AG04450 (cell line): Measurements from ENCODE around the gene ZDHHC14. TPM values are rescaled to one million over a fixed set of nuclear protein-coding genes. Genes with fewer than 3 reads are reported as not detected.

Experiments used
- CTCF ChIA-PET: fragments of 300-600, 350-600 bp; formaldehyde crosslinking; extraction: SDS; loops from one replicate; lab custom pipeline; 2022; ENCODE audit warnings: antibody characterized with exemption, inconsistent platforms; lab: Charles Lee
- POLR2A ChIA-PET: fragments of 350-600 bp; formaldehyde crosslinking; extraction: SDS; loops from one replicate; lab custom pipeline; 2021; ENCODE audit warnings: antibody characterized with exemption, inconsistent platforms; lab: Yijun Ruan, JAX
- DNase-seq: peaks from one replicate; pipeline ENCODE4 v3.0.0-alpha.2; 2011; ENCODE audit warnings: low read depth, low spot score
- H3K27ac ChIP-seq: one replicate; pipeline ENCODE4 v1.5.1; 2012; ENCODE audit warnings: low read depth, low read length, control low read depth
- H3K27me3 ChIP-seq: one replicate; pipeline ENCODE4 v1.6.0; 2012; ENCODE audit warnings: low read length; ENCODE audit not compliant: control insufficient read depth, insufficient read depth
- H3K4me3 ChIP-seq: 2 replicates; pipeline ENCODE4 v1.5.1; 2011; ENCODE audit warnings: mild to moderate bottlenecking, low read depth, low read length, control low read depth
- H3K9me3 ChIP-seq: 2 replicates; pipeline ENCODE4 v1.5.1; 2012; ENCODE audit warnings: low read length; ENCODE audit not compliant: control insufficient read depth, insufficient read depth
- polyA plus RNA-seq: library from polyadenylated mRNA; depleted of rRNA; stranded (reverse); fragments of >200 nt; gene quantifications from 2 replicates; pipeline ENCODE4 v1.2.3, GENCODE V29; 2011
- TF ChIP-seq, protein P1 (sequence below): IDR thresholded peaks from 2 replicates; pipeline ENCODE4 v1.5.1; 2011; ENCODE audit warnings: low read depth, low read length, control low read depth, inconsistent platforms

ZDHHC14 gene
- polyA plus RNA-seq, 1 experiment = 2.2 TPM

DNA sequence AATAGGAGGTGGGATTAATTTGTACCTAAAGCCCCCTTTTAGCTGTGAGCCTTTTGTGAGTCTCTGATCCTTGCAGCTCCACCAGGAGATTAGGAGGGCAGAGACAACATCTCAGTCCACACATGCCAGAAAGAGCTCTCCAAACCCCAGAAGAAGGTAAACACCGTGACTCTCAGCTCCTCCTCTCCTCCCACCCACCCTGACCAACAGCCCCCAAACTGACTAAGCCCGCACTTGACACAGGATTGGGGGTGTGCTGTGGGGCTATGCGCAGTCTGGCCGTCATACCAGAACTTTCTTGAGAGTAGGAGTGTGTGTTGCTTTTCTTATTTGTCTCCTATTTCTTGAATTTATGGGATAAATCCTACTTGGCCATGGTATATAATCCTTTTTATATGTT, 277.3 kb downstream of the ZDHHC14 start:
- Histone ChIP-seq H3K27me3 (no peaks in the 10 kb centered on the region), H3K4me3 (no peak overlapping the region), H3K9me3 (no peaks in the 10 kb centered on the region), H3K27ac (no peak overlapping the region)
- DNase-seq = no peak
- TF ChIP-seq, protein P1, sequence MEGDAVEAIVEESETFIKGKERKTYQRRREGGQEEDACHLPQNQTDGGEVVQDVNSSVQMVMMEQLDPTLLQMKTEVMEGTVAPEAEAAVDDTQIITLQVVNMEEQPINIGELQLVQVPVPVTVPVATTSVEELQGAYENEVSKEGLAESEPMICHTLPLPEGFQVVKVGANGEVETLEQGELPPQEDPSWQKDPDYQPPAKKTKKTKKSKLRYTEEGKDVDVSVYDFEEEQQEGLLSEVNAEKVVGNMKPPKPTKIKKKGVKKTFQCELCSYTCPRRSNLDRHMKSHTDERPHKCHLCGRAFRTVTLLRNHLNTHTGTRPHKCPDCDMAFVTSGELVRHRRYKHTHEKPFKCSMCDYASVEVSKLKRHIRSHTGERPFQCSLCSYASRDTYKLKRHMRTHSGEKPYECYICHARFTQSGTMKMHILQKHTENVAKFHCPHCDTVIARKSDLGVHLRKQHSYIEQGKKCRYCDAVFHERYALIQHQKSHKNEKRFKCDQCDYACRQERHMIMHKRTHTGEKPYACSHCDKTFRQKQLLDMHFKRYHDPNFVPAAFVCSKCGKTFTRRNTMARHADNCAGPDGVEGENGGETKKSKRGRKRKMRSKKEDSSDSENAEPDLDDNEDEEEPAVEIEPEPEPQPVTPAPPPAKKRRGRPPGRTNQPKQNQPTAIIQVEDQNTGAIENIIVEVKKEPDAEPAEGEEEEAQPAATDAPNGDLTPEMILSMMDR = no peak
- POLR2A ChIA-PET = no interaction called here
- CTCF ChIA-PET = interaction anchor here (5.6 kb wide), 1 partner anchor 10 kb away, joined by 51 read pairs; no protein-coding TSS in a partner anchor

DNA sequence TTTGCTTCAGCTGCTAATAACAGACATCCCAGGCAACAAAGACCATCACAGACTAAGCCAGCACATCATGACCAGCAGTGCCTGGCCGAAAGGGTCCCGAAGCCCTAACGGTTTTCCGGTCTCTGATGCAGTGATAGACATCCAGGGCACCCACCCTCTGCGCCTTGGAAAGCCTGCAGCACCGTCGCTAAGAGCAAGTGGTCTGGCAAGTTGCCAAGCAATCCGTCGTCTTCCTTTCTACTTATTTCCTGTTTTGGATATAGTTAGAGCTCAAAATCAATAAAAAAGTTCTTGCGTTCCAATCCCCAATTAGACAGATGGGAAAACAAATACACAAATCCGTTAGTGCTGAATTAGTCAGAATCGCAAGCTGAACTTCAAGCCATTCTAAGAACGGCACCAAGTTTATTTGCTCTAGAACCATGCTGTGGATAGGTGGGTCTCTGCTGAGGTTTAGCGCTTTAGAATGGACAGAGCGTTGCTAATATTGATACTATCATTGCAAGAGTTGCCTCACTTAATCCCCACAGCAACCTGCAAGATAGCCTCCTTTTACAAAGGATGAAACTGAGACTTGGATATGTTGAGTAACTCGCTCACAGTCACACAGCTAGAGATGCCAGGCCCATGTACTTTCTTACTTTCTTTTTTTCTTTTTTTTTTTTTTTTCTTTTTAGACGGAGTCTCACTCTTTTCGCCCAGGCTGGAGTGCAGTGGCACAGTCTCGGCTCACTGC, 278.7 kb downstream of the ZDHHC14 start:
- no peak for DNase-seq
- Histone ChIP-seq H3K27ac (peak overlapping the region; percentile 11), H3K9me3 (no peaks in the 10 kb centered on the region), H3K4me3 (no peak overlapping the region), H3K27me3 (no peaks in the 10 kb centered on the region)
- ChIA-PET POLR2A (no interaction called here), CTCF (interaction anchor here (1.0 to 5.6 kb wide), 2 partner anchors 8 to 345 kb away, joined by 6 to 51 read pairs; no protein-coding TSS in a partner anchor)
- TF ChIP-seq, protein P1 = no peak

DNA sequence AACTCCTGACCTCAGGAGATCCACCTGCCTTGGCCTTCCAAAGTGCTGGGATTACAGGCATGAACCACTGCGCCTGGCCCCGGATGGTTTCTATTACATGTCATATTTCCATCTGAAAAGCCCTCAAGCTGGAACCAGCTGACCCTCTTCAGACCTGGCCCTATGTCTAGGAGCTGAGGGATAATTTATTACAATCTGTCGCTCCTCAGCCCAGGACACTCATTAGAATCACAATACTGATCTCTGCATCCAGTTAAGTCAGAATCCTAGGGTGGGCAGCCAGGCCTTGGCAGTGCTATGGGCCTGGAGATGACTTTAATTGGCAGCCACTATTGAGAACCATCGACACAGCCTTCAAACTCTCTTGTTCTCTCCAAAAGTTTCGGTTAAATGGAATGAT, 279.4 kb downstream of the ZDHHC14 start:
- Histone ChIP-seq H3K4me3 (no peak overlapping the region), H3K27me3 (no peaks in the 10 kb centered on the region), H3K27ac (no peak overlapping the region), H3K9me3 (no peaks in the 10 kb centered on the region)
- POLR2A ChIA-PET = no interaction called here
- TF ChIP-seq, protein P1 = no peak
- CTCF ChIA-PET = interaction anchor here (0.7 to 1.4 kb wide), 3 partner anchors 96 to 345 kb away, joined by 3 to 8 read pairs (median 3); no protein-coding TSS in a partner anchor
- DNase-seq = no peak

DNA sequence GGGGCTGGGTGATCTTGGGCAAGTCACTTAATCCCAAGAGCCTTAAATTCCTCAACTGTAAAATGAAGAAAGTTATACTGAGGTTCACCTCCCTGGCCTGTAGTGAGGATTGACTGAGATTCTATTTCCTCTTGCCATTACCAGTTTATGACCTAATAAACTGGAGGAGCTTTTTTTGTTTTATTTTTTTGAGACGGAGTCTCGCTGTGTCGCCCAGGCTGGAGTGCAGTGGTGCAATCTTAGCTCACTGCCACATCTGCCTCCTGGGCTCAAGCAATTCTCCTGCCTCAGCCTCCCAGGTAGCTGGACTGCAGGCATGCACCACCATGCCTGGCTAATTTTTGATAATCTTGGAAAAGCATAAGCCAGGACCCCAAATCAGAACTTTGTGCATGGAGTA, 280.7 kb downstream of the ZDHHC14 start:
- POLR2A ChIA-PET = no interaction called here
- no peaks in the 10 kb centered on the region for H3K9me3 ChIP-seq
- TF ChIP-seq, protein P1 = no peak
- no peak for DNase-seq
- no peak overlapping the region for H3K4me3 ChIP-seq
- H3K27ac ChIP-seq = no peak overlapping the region
- no peaks in the 10 kb centered on the region for H3K27me3 ChIP-seq
- CTCF ChIA-PET = interaction anchor here (1.4 kb wide), 2 partner anchors 95 to 346 kb away, joined by 3 to 4 read pairs; no protein-coding TSS in a partner anchor

DNA sequence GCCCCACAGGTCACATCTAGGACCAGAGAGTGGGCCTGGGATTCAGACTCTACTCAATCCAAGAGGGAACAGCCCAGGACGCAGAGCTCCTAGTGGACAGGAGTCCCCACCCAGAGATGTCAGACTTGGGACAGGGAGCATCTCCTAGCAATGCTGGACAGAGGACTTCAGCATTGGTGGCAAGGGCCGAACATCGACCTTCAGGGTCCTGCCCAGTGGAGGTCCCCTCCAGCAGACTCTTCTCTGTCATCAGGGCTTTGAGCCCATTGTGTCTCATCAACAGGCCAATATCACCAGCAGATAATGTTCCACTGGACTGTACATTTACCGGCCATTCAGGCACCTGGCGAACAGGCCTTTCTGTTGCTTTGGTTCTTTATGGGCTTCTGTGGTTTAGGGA, 282.3 kb downstream of the ZDHHC14 start:
- DNase-seq = no peak
- no peak overlapping the region for H3K27ac ChIP-seq
- TF ChIP-seq, protein P1 = no peak
- H3K27me3 ChIP-seq = no peaks in the 10 kb centered on the region
- ChIA-PET POLR2A (no interaction called here), CTCF (interaction anchor here (1.4 kb wide), 1 partner anchor 348 kb away, joined by 4 read pairs; no protein-coding TSS in a partner anchor)
- H3K9me3 ChIP-seq = no peaks in the 10 kb centered on the region
- H3K4me3 ChIP-seq = no peak overlapping the region
